GM12801 (cell line): ENCODE measurements around the gene NCCRP1.

ENCODE experiments used
- TF ChIP-seq, protein P1 (sequence below): IDR thresholded peaks from one replicate; pipeline ENCODE4 v1.5.1; 2011; ENCODE audit warnings: control low read depth; ENCODE audit not compliant: insufficient read length; ENCODE audit errors: extremely low read depth

Gene NCCRP1

GRCh38 chr19:39197808-39198207 is 1.0 kb downstream of the NCCRP1 start:
- TF ChIP-seq, protein P1, sequence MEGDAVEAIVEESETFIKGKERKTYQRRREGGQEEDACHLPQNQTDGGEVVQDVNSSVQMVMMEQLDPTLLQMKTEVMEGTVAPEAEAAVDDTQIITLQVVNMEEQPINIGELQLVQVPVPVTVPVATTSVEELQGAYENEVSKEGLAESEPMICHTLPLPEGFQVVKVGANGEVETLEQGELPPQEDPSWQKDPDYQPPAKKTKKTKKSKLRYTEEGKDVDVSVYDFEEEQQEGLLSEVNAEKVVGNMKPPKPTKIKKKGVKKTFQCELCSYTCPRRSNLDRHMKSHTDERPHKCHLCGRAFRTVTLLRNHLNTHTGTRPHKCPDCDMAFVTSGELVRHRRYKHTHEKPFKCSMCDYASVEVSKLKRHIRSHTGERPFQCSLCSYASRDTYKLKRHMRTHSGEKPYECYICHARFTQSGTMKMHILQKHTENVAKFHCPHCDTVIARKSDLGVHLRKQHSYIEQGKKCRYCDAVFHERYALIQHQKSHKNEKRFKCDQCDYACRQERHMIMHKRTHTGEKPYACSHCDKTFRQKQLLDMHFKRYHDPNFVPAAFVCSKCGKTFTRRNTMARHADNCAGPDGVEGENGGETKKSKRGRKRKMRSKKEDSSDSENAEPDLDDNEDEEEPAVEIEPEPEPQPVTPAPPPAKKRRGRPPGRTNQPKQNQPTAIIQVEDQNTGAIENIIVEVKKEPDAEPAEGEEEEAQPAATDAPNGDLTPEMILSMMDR = no peak

DNA sequence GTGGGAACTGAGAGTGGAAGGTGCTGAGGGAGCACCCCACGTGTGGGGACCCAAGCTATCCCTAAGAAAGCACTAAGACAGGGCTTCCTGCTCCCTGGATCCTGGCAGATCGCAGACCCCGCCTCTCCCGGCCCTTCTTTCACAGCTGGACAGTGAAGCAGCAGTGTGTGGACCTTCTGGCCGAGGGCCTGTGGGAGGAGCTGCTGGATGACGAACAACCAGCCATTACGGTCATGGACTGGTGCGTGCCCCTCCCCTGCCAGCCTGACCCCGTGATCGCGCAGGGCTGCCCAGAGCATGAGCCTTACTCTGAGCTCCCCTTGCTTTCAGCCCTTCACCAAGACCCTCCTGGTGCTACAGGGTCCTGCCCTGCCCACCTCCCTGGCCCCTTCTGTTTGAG is 2.3 kb downstream of the NCCRP1 start:
- TF ChIP-seq, protein P1 = no peak

GRCh38 chr19:39200066-39200802 is 3.5 kb downstream of the NCCRP1 start:
- TF ChIP-seq, protein P1 = no peak

GRCh38 chr19:39200803-39201115 is 4.0 kb downstream of the NCCRP1 start:
- TF ChIP-seq, protein P1 = no peak

- TF ChIP-seq, protein P1 = no peak
Observed at GRCh38 chr19:39202998-39203355, 6.2 kb downstream of the NCCRP1 start.

DNA sequence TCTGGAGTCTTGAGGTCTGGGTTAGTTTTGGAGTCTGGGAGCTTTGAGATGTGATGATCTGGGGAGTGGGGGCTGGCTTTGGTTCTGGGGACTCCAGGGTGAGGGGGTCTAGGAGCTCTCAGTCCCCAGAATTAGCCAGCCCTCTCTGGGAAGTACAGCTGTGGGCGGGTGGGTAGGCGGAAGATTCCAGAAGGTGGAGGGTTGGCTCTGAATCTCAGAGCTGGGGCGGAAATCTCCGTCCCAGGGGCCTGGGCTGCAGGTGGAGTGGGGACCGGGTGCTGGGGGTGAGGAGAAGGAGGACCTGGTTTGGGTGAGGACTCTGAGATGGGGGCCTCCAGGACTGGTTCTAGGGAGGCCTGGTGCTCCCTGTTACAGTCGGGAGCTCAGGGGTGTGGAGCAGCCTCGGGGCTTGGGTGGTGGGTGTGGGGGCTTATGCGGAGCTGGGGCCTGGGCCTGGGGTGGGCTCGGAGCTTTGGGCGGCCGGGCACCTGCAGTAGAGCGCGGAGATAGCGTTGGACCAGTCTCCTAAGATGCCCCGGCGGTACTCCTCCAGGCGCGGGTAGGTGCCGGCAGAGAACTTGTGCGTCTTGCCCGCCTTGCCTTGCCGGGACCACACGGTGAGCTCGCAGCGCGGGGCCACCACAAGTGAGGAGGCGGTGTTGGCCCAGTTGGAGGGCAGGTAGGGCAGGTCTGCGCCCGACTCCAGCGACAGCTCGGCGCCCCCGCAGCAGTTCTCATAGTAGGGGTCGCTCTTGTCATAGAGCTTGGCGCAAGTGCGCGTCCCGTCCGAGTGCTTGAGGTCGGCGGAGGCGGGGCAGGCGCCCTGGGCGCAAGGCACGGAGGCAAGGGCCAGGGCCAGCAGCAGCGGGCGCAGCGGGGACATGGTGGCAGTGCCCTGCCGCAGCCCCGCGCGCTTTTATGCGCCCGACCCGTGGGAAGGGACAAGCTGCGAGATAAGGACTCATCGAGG is 6.9 kb downstream of the NCCRP1 start, which contains the start of gene SYCN:
SYCN (minus strand) TSS at position 892 of the 970 bp plus-strand sequence; CDS start at position 883, 9 bp downstream.
- TF ChIP-seq, protein P1 = no peak

DNA sequence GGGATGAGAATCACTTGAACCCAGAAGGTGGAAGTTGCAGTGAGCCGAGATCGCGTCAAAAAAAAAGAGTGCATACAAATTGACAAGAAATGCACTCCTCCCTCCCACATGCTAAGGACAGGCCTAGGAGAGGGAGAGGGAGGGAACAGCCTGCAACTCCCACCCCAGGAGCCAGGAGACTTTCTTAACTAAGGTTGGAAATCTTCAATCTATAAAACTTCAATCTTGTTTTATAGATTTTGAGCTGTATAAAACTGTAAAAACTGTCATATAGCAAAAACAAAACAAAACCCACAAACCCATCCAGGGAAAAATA is 8.6 kb downstream of the NCCRP1 start:
- TF ChIP-seq, protein P1 = no peak
